Measurements from ENCODE around the gene CSDE1. TPM values are rescaled to one million over a fixed set of nuclear protein-coding genes. Genes with fewer than 3 reads are reported as not detected.

Gene CSDE1
- total RNA-seq, 2 donors from 2014 or later, result 560 to 1,490 TPM

DNA sequence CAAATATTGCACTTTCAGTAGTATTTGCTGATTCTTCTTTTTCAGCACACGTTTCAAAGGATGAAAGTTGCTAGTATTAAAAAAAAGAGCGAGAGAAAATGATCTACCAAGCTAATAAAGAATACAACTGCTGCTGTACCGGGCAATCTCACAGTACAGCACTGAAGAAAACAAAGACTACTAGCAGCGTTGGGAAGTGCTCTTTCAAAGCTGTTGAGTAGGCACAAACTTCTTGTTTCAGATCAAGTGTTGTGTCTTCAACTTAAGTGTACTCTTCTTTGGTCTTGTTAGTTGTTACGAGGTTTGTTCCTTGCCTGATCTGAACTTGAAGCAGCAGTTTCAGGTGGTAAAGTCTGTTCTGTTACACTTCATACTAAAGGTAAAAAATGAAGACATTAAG, 7.9 kb downstream of the CSDE1 start:
- H3K9me3 ChIP-seq, result no peaks in the 10 kb centered on the region
- DNase-seq (ENCODE audit: low spot score) (no peak), ATAC-seq (ENCODE audit: insufficient number of reproducible peaks, low FRiP score, low read depth) (no peak)
- no peaks in the 10 kb centered on the region for H3K27me3 ChIP-seq (replicated peaks; ENCODE audit: insufficient read depth)
- H3K27ac ChIP-seq, result no peak overlapping the region
- H3K36me3 ChIP-seq, result peaks cover 8% of the 10 kb centered on the region
- H3K4me3 ChIP-seq, result no peak overlapping the region
- peaks cover 43 to 76% of the 10 kb centered on the region in 2 donors for H3K4me1 ChIP-seq (ENCODE audit: control insufficient read depth in 1 of 2, low read depth in 2 of 2)
- TF ChIP-seq, protein P1, sequence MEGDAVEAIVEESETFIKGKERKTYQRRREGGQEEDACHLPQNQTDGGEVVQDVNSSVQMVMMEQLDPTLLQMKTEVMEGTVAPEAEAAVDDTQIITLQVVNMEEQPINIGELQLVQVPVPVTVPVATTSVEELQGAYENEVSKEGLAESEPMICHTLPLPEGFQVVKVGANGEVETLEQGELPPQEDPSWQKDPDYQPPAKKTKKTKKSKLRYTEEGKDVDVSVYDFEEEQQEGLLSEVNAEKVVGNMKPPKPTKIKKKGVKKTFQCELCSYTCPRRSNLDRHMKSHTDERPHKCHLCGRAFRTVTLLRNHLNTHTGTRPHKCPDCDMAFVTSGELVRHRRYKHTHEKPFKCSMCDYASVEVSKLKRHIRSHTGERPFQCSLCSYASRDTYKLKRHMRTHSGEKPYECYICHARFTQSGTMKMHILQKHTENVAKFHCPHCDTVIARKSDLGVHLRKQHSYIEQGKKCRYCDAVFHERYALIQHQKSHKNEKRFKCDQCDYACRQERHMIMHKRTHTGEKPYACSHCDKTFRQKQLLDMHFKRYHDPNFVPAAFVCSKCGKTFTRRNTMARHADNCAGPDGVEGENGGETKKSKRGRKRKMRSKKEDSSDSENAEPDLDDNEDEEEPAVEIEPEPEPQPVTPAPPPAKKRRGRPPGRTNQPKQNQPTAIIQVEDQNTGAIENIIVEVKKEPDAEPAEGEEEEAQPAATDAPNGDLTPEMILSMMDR (IDR thresholded peaks at IDR 0.05), result no peak

DNA sequence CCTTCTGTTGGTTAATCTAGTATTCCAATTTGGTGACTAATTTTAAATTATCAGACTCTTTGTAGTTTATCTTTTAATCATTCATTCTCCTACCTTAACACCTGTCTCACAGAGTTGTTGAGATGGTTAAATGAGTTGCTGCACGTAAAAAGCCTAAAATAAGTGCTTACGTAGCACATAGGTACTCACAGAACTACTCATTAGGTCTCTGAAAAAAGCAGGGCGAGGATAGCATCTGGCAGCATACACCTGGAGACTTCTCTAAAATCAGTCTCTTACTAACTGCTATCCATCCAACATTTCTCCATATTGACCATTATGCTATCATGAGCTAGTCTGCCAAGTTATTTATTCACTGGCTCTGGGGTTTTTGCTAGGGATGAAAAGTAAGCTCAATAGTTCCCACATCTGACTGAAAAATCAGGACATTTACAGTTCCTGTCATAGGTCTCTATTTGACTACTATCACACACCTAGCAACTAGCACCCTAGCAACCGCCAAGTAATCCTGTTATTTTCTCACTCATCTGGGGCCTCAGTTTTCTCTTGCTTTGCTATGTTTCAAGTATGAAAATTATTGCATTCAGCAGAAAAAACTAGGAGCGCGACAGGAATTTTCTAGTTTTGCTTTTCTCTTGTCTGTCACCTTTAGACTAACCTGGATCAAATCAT, 11.2 kb downstream of the CSDE1 start:
- Histone ChIP-seq H3K9me3 (no peaks in the 10 kb centered on the region), H3K36me3 (peaks cover 8% of the 10 kb centered on the region), H3K27me3 (replicated peaks; ENCODE audit: insufficient read depth) (no peaks in the 10 kb centered on the region), H3K4me1 (ENCODE audit: control insufficient read depth in 1 of 2, low read depth in 2 of 2) (peaks cover 20 to 50% of the 10 kb centered on the region in 2 donors), H3K4me3 (no peak overlapping the region), H3K27ac (no peak overlapping the region)
- no peak for ATAC-seq (ENCODE audit: insufficient number of reproducible peaks, low FRiP score, low read depth)
- DNase-seq (ENCODE audit: low spot score), result no peak
- TF ChIP-seq, protein P1 (IDR thresholded peaks at IDR 0.05), result no peak

DNA sequence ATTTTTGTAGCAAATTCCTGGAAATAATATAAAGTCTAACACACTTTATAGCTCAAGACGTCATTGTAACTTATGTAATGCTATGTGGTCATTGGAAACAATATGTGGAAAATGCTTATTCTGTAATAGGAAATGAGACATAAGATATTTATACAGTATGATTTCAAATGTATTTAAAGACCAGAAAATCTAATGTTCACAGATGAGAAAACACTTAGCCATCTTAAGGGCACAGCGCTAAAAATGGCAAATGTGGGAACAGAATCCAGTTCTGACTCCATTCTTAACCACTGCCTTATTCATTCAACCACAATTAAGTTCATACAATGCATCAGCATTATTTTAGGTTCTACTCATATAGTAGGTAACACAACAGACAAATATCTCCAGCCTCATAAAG, 12.5 kb downstream of the CSDE1 start:
- Histone ChIP-seq H3K4me1 (ENCODE audit: control insufficient read depth in 1 of 2, low read depth in 2 of 2) (peaks cover 8 to 43% of the 10 kb centered on the region in 2 donors), H3K27me3 (replicated peaks; ENCODE audit: insufficient read depth) (no peaks in the 10 kb centered on the region), H3K9me3 (no peaks in the 10 kb centered on the region), H3K4me3 (no peak overlapping the region), H3K27ac (no peak overlapping the region), H3K36me3 (peaks cover 8% of the 10 kb centered on the region)
- ATAC-seq (ENCODE audit: insufficient number of reproducible peaks, low FRiP score, low read depth) (no peak), DNase-seq (ENCODE audit: low spot score) (no peak)
- TF ChIP-seq, protein P1 (IDR thresholded peaks at IDR 0.05), result no peak

DNA sequence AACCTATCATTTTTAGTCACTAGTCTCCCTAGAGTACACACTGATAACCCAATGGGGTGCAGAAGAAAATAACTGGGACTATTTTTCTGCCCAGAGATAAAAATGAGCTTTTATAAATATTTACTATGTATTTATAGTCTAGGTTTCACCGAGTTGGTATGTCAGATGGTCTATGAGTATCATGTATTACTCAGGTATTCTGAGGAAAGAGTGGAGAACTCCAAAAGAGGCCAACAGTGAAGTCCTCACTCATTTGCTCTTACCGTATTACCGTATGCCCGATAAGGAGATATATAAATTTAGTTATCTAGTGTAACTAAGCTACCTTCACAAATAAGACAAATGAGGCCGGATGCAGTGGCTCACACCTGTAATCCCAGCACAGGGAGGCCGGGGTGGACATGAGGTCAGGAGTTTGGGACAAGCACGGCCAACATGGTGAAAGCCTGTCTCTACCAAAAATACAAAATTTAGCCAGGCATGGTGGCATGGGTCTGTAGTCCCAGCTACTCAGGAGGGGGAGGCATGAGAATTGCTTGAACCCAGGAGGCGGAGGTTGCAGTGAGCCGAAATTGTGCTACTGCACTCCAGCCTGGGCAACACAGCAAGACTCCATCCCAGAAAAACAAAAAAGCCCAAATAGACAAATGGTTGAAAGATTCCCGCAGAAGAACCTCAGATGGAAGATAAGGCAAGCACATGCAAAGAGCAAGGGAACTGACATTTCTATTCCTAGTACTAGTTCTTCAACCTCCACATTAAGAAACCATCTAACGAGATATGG, 15.6 kb downstream of the CSDE1 start:
- no peaks in the 10 kb centered on the region for H3K9me3 ChIP-seq
- no peaks in the 10 kb centered on the region for H3K27me3 ChIP-seq (replicated peaks; ENCODE audit: insufficient read depth)
- ATAC-seq (ENCODE audit: insufficient number of reproducible peaks, low FRiP score, low read depth) (no peak), DNase-seq (ENCODE audit: low spot score) (no peak)
- H3K36me3 ChIP-seq, result peaks cover 4% of the 10 kb centered on the region
- no peak overlapping the region for H3K27ac ChIP-seq
- H3K4me3 ChIP-seq, result no peak overlapping the region
- peaks cover 0 to 22% of the 10 kb centered on the region in 2 donors for H3K4me1 ChIP-seq (ENCODE audit: control insufficient read depth in 1 of 2, low read depth in 2 of 2)
- TF ChIP-seq, protein P1 (IDR thresholded peaks at IDR 0.05), result no peak

DNA sequence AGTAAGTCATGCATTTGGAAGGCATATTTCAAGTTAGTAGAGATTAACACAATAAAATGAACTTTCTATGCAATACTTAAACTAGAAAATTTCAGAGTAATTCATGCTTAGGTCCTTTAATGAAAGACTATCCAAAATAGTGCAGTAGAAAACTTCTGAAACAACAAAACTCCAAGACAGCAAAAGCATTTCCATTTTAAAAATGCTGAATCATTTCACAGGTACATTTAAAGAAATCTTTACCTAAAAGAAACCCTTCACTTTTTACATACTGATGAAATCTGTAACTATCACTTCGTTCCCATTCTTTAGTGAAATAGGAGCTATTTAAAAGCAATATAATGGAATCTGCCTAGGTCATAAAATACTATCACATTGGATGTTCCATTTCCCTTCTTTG, 17.5 kb downstream of the CSDE1 start:
- no peaks in the 10 kb centered on the region for H3K9me3 ChIP-seq
- TF ChIP-seq, protein P1 (IDR thresholded peaks at IDR 0.05), result no peak
- H3K27ac ChIP-seq, result no peak overlapping the region
- no peak overlapping the region for H3K4me3 ChIP-seq
- H3K36me3 ChIP-seq, result peaks cover 22% of the 10 kb centered on the region
- H3K27me3 ChIP-seq (replicated peaks; ENCODE audit: insufficient read depth), result no peaks in the 10 kb centered on the region
- DNase-seq (ENCODE audit: low spot score) (no peak), ATAC-seq (ENCODE audit: insufficient number of reproducible peaks, low FRiP score, low read depth) (no peak)
- peaks cover 0 to 17% of the 10 kb centered on the region in 2 donors for H3K4me1 ChIP-seq (ENCODE audit: control insufficient read depth in 1 of 2, low read depth in 2 of 2)
